Measurements from ENCODE around the gene MTHFD1L.

MTHFD1L gene

DNA sequence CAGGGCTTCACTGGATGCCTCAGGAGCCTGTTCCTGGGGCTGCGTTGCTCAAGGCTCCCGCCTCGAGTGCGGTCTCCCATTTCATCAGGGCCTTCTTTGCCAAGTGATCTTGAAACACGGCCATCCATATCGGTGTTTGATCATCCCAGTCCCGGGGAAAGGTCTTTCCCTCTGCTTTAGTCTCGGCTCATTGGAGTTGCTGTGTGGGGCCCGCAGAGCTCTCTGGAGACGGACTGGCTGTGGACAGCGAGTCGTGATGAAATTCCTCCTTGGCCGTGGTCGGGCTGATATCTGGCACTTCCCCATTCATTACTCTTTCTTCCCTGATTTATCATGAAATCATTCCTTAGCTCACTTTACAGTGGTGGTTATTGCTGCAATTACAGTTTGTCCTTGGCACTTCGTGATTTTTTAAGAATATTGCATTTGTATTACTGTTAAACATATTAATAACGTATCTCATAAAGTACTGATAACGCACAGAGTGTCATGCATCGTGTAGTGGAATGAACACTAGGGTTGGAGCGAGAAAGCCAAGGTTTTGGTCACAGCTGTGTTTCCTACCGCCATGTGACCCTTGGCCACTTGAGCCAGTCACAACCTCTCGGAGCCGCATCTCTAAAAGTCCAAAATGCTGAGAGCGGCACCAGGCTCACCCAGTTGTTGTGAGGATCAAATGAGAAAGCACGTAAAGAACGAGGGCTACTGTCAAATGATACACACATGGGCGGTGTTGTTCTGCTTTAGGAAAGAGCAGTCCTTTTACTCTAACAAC, 71.8 kb downstream of the MTHFD1L start:
- no peak for DNase-seq

- DNase-seq: no peak
Observed at GRCh38 chr6:150939399-150939798, 73.9 kb downstream of the MTHFD1L start.

DNA sequence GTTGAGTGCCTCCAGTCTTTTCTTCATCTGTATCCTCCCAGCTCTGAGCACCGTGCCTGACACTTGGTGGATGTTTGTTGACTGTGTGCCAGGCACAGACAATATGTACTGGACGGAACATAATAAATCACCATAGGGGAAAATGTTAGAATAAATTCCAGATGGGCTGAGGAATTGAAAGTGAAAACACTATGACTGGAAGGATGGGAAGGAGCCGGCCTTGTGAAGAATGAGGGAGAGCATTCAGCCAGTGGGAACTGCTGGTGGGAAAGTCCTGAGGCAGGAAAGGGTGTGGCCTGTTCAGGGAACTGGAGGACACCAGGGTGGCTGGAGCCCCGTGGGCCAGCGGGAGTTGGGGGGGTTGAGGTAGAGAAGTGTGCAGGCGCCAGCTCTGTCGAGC, 75.4 kb downstream of the MTHFD1L start:
- no peak for DNase-seq

DNA sequence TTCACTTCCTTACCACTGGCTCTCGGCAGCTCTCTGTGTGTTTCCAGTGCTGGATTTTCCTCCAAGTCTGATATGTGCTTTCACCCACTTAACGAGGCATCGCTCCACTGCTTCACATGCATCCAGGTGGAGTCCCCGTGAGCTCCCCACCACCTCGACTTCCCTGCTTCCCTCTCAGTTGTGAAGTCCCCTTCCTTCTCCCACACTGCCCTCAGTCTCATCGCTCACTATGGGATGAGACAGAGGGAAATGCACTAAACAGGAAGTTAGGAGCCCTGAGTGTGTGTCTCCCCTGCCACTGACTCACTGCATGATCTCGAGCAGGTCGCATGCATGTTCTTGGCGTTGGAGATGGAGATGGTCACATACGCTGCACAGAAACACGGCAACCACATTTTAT, 84.0 kb downstream of the MTHFD1L start:
- DNase-seq: no peak

DNA sequence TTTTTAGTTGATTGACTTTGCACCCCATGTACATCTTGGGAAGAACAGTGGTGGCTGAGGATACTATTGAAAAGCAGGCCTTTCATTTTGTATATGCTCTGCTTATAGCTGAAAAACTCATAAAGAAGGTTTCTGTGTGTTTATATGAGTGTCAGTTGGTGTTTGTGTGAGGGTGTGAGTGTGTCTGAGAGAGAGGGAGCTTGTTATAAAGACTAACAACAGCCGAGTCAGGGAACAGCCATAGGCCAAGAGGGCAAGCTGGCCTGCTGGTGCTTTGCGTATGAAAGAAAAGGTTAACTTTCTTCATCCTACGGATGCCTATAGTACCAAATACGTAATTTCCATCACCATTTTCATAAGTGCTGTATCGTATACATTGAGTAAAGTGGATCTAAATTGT, 88.3 kb downstream of the MTHFD1L start:
- no peak for DNase-seq

GRCh38 chr6:150959166-150959565, 93.7 kb downstream of the MTHFD1L start:
- no peak for DNase-seq

GRCh38 chr6:150962436-150962835, 96.9 kb downstream of the MTHFD1L start:
- no peak for DNase-seq

DNA sequence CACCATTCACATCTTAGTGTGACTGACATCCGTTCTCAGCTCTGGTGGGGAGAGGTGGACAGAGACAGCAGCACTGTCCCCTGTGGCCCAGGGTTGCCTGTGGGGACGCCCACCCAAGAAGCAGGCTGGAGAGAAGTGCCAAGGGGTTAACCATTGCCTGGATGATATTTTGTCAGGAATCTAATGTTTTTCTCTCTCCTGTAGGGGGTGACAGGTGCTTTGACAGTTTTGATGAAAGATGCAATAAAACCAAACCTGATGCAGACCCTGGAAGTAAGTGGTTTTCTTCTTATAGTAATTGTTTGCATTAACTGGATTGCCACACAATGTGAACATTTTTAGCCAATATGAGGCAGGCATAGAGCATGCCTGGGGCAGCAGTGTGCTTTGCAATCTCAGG, 99.3 kb downstream of the MTHFD1L start:
- DNase-seq: no peak

GRCh38 chr6:150966786-150967185, 101.3 kb downstream of the MTHFD1L start:
- DNase-seq: no peak

GRCh38 chr6:150967381-150967780, 101.9 kb downstream of the MTHFD1L start:
- DNase-seq: no peak

DNA sequence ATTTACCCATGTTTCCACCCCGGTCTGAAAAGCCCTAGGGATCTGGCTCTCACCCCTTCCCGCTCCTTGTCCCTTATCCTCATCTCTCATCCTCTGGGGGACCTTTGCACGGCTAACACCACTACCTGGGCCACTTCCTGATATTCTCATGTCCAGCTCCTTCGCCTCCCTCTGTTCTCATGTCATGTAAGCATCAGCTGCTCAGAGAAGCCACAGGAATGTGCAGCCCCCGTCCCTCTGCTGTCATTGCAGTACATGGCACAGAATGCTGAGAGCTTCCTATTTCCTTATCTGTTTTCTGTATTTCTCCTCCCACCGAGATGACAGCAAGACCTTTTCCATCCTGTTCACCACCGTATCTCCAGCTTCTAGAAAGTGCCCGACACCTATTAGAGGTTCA, 102.4 kb downstream of the MTHFD1L start:
- no peak for DNase-seq

GRCh38 chr6:150969901-150970300, 104.4 kb downstream of the MTHFD1L start:
- DNase-seq: no peak

- DNase-seq: no peak
Observed at GRCh38 chr6:150971219-150971618, 105.7 kb downstream of the MTHFD1L start.

DNA sequence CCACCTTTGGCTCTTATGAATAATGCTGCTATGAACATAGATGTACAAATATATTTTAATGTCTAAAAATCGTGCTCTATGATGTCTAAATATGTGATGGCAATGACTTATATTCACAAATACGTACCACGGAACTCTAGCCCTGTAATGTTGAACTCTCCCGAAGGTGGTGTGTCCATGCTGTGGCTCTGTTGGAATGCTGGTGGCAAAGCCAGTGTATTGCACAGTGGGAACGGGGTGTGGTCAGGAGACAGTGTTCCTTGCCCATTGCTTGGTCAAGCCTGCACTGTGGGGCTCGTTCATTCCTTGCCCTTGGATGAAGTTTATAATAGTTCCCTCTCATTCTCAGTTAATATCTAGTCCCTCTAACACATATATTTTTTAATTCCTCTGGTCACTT, 109.6 kb downstream of the MTHFD1L start:
- DNase-seq: no peak

DNA sequence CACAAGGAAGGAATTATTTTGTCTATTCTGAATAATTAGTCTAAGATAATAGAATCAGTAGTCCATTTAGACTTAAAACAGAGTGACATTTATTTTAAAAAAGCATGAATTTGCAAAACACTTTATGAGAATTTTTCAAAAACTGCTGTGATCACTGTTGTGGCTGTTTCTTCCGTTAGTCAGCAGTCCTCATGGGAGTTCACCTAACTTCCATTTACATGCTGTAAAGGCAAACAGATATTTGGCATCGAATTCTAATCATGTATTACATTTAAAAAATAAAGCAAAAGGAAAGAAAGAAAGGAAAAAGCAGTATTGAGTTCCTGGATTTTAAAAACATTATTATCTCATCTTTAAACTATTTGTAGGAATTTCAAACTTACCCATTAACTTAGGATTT, 111.8 kb downstream of the MTHFD1L start:
- no peak for DNase-seq

GRCh38 chr6:150978624-150979023, 113.1 kb downstream of the MTHFD1L start:
- no peak for DNase-seq

DNA sequence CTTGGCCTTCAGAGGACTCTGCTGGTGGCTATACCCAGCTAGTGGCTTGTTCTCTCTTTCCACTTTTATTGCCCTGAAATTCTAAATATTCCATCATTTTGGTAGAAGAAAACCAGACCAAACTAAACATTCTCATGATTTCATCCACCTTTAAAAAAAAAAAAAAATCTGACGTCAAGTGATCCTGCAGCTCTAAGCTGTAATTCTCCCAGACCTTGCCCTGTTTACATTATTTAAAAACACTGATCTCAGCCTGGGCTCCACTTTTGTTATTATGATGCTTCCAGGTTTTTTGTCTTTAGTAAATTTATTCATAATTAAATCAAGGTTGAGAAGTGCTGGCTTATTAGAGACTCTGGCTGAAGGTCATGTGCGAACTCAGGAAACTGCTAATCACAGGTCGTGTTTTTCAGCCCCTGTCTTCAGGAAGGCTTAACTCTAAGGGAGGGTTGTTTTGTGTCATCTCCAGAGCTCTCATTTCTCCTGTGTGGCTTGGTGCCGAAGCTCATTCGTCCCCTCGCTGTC, 114.4 kb downstream of the MTHFD1L start:
- DNase-seq: no peak

- DNase-seq: no peak
Observed at GRCh38 chr6:150981095-150981494, 115.6 kb downstream of the MTHFD1L start.

GRCh38 chr6:150981669-150982068, 116.2 kb downstream of the MTHFD1L start:
- DNase-seq: no peak

- peak; percentile 38 for DNase-seq
Observed at GRCh38 chr6:150987371-150987828, 121.9 kb downstream of the MTHFD1L start.

GRCh38 chr6:150987855-150988464, 122.5 kb downstream of the MTHFD1L start:
- DNase-seq: no peak

DNA sequence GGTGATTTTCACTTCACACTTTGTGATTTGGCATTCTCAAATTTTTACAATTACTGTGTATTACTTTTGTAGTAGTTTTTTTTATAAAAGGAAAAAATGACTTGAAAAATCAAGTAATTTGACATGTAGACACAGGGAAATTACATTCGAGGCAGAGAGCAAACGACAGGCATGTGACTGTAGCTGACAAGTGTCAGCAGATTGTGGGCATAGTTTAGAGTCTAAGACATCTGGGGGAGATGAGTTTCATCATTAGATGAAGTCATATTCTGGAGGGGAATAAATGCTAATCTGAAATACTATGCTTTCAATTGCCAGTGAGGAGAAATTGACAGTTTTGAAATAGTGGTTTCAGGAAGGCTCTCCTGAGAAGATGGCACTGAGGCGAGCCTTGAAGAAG, 126.0 kb downstream of the MTHFD1L start:
- DNase-seq: no peak

DNA sequence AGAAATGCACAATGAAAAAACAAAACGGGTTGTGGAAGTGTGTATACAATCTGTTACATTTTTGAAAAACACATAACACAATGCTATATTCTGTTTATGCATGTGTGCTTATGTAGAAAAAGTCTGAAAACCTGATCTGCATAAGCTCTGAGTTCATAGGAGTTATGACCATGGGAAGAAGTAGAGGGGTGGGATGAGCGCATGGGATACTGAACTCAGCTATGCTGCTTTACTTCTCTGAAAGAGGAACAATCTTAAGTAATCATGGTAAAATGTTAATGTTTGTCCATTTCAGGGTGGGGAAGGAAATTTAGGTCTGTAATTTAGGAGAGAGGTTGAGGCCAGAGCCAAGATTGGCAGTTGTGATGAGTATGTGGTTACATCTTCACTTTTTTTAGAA, 126.8 kb downstream of the MTHFD1L start:
- no peak for DNase-seq

DNA sequence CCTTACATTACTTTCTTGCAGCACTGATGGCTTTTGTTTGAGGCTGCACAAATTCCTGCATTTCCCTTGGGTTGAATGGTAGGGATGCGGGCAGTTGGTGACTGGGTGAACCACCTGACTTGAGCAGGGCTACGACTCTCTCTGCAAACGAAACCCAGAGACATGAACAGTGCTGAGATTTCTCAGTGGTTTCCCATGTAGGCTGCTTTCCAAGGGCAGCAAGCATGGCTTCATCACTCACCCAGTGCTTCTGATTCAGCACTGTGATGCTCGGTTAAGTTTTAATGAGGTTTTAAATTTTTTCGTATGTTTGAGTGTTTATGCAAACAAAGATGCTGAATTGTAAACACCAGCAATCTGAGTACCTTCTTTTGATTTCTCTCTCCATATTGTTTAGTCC, 127.2 kb downstream of the MTHFD1L start:
- DNase-seq: no peak

DNA sequence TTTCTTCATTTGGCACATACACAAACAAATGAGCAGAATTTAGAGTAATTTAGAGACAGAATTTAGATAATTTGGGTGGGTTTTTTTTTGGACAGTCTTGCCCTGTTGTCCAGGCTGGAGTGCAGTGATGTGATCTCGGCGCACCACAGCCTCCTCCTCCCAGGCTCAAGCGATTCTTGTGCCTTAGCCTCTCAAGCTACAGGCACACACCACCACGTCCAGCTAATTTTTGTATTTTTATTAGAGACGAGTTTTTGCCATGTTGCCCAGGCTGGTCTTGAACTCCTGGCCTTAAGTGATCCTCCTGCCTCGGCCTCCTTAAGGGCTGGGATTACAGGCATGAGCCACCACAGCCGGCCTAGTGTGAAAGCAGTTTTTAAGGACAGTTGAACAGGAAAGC, 127.8 kb downstream of the MTHFD1L start:
- no peak for DNase-seq

Measured in stimulated activated CD4-positive, alpha-beta T cell treated with anti-CD3 and anti-CD28 coated beads, Interleukin-4, amount 100 ng/mL, for 24 hours (primary cell).